Ishikawa (cell line): ENCODE measurements around the gene TBCEL.

Experiments
- CEBPB ChIP-seq: IDR thresholded peaks from 2 replicates; pipeline ENCODE4 v1.6.1; 2012
- CREB1 ChIP-seq: IDR thresholded peaks from 2 replicates; pipeline ENCODE4 v1.6.1; 2012; ENCODE audit warnings: low read depth
- EGR1 ChIP-seq: IDR thresholded peaks from 2 replicates; pipeline ENCODE4 v1.6.1; 2012
- EP300 ChIP-seq: IDR thresholded peaks from 2 replicates; pipeline ENCODE4 v1.6.1; 2012; ENCODE audit warnings: borderline replicate concordance
- FOXM1 ChIP-seq: IDR thresholded peaks from 2 replicates; pipeline ENCODE4 v1.6.1; 2012; ENCODE audit warnings: low read depth, borderline replicate concordance
- MAX ChIP-seq: IDR thresholded peaks from 2 replicates; pipeline ENCODE4 v1.6.1; 2012
- NFIC ChIP-seq: IDR thresholded peaks from 2 replicates; pipeline ENCODE4 v1.6.1; 2012
- RAD21 ChIP-seq: IDR thresholded peaks from 2 replicates; pipeline ENCODE4 v1.6.1; 2012; ENCODE audit warnings: low read depth
- REST ChIP-seq: IDR thresholded peaks from 2 replicates; pipeline ENCODE4 v1.6.1; 2012; ENCODE audit warnings: low read depth, mild to moderate bottlenecking
- TAF1 ChIP-seq: IDR thresholded peaks from 2 replicates; pipeline ENCODE4 v1.6.1; 2012; ENCODE audit warnings: low read depth, mild to moderate bottlenecking
- TCF12 ChIP-seq: IDR thresholded peaks from 2 replicates; pipeline ENCODE4 v1.6.1; 2012; ENCODE audit warnings: low read depth
- TEAD4 ChIP-seq: IDR thresholded peaks from 2 replicates; pipeline ENCODE4 v1.6.1; 2012
- USF1 ChIP-seq: IDR thresholded peaks from 2 replicates; pipeline ENCODE4 v1.6.1; 2012
- YY1 ChIP-seq: IDR thresholded peaks from 2 replicates; pipeline ENCODE4 v1.6.1; 2012; ENCODE audit warnings: low read depth
- ZBTB7A ChIP-seq: IDR thresholded peaks from 2 replicates; pipeline ENCODE4 v1.6.1; 2012; ENCODE audit warnings: low read depth

The TBCEL gene

GRCh38 chr11:120995184-120995583 is 28.7 kb upstream of the TBCEL start:
- TF ChIP-seq EGR1 = no peak
- TF ChIP-seq YY1 = no peak
- no peak for TF ChIP-seq USF1
- TF ChIP-seq CREB1 = no peak
- no peak for TF ChIP-seq TCF12
- TF ChIP-seq ZBTB7A = no peak
- no peak for TF ChIP-seq NFIC
- no peak for TF ChIP-seq MAX
- no peak for TF ChIP-seq FOXM1
- TF ChIP-seq TAF1 = no peak
- TF ChIP-seq TEAD4 = no peak
- TF ChIP-seq CEBPB = no peak
- TF ChIP-seq RAD21 = no peak
- TF ChIP-seq EP300 = no peak

GRCh38 chr11:120996973-120997372 is 26.9 kb upstream of the TBCEL start:
- TF ChIP-seq FOXM1 = no peak
- no peak for TF ChIP-seq EP300
- no peak for TF ChIP-seq MAX
- no peak for TF ChIP-seq EGR1
- TF ChIP-seq CREB1 = no peak
- TF ChIP-seq USF1 = no peak
- no peak for TF ChIP-seq TEAD4
- no peak for TF ChIP-seq NFIC
- no peak for TF ChIP-seq REST
- no peak for TF ChIP-seq YY1
- no peak for TF ChIP-seq TAF1
- TF ChIP-seq CEBPB = no peak
- no peak for TF ChIP-seq ZBTB7A
- no peak for TF ChIP-seq RAD21
- TF ChIP-seq TCF12 = no peak

GRCh38 chr11:120998581-120998980 is 25.3 kb upstream of the TBCEL start:
- no peak for TF ChIP-seq TCF12

- TF ChIP-seq YY1 (no peak), MAX (no peak), USF1 (no peak), FOXM1 (no peak), TAF1 (no peak), RAD21 (no peak), REST (no peak), CREB1 (no peak), CEBPB (no peak), EGR1 (no peak), ZBTB7A (no peak), EP300 (no peak), TEAD4 (no peak), TCF12 (no peak), NFIC (no peak)
These were observed 19.6 kb upstream of the TBCEL start for GRCh38 chr11:121004206-121004840.

- TF ChIP-seq EP300 (no peak), TCF12 (no peak), MAX (no peak), RAD21 (no peak), ZBTB7A (no peak), REST (no peak), EGR1 (no peak), CREB1 (no peak), YY1 (no peak), TAF1 (no peak), FOXM1 (no peak), NFIC (no peak), USF1 (no peak), CEBPB (no peak), TEAD4 (no peak)
These were observed 17.0 kb upstream of the TBCEL start for GRCh38 chr11:121006922-121007321.
